Osteocyte (in vitro differentiated cells): ENCODE data around the gene CDH4. TPM values are rescaled to one million over a fixed set of nuclear protein-coding genes. Genes with fewer than 3 reads are reported as not detected.

Source experiments
- DNase-seq: peaks from one replicate; pipeline ENCODE4 v3.0.0; 2021; ENCODE audit warnings: mixed read lengths; ENCODE audit not compliant: unreplicated experiment; ENCODE audit errors: extremely low spot score
- H3K27ac Mint-ChIP-seq: one replicate; pipeline ENCODE4 v1.8.0; 2021; ENCODE audit warnings: mild to moderate bottlenecking, mixed read lengths; ENCODE audit not compliant: unreplicated experiment
- H3K27me3 Mint-ChIP-seq: one replicate; pipeline ENCODE4 v1.8.0; 2021; ENCODE audit warnings: mixed read lengths; ENCODE audit not compliant: unreplicated experiment
- H3K36me3 Mint-ChIP-seq: one replicate; pipeline ENCODE4 v1.8.0; 2021; ENCODE audit warnings: mixed read lengths; ENCODE audit not compliant: unreplicated experiment
- H3K4me1 Mint-ChIP-seq: one replicate; pipeline ENCODE4 v1.8.0; 2021; ENCODE audit warnings: mixed read lengths; ENCODE audit not compliant: unreplicated experiment
- H3K4me3 Mint-ChIP-seq: one replicate; pipeline ENCODE4 v1.8.0; 2021; ENCODE audit warnings: mild to moderate bottlenecking, moderate library complexity, mixed read lengths; ENCODE audit not compliant: unreplicated experiment
- H3K9me3 Mint-ChIP-seq: one replicate; pipeline ENCODE4 v1.8.0; 2021; ENCODE audit warnings: mixed read lengths; ENCODE audit not compliant: unreplicated experiment
- CTCF ChIP-seq: fragments of 200-600 bp; sonication (generic); IDR thresholded peaks from 2 replicates; pipeline ENCODE4 v1.5.0; 2021; ENCODE audit warnings: antibody characterized with exemption, mild to moderate bottlenecking, moderate library complexity
- total RNA-seq: library from RNA; stranded (reverse); gene quantifications from 2 replicates; pipeline ENCODE4 v1.2.1, GENCODE V29; 2021

CDH4 gene
- total RNA-seq, 1 donor from 2014 or later = 1.3 TPM

DNA sequence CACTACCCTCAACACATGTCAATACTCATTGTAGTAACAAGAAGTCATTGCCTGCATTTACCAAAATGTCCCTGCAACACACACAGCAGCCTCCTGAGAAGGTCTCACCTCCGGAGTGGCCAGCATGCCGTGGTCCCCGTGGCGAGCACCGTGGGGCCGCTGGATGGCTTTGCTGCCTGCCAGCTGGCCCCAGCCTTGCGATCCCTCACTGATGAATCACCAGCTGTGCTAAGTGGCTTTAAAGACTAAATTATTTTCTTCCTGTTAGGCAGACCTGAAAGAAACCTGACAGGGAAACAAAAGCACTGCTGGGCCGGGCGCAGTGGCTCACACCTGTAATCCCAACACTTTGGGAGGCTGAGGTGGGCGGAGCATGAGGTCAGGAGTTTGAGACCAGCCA lies 306.7 kb downstream of the CDH4 start:
- H3K27me3 Mint-ChIP-seq = no peaks in the 10 kb centered on the region
- no peaks in the 10 kb centered on the region for H3K36me3 Mint-ChIP-seq
- no peak for TF ChIP-seq CTCF
- H3K9me3 Mint-ChIP-seq = no peaks in the 10 kb centered on the region
- no peak overlapping the region for H3K27ac Mint-ChIP-seq
- no peak for DNase-seq
- peaks cover 10% of the 10 kb centered on the region for H3K4me1 Mint-ChIP-seq
- no peak overlapping the region for H3K4me3 Mint-ChIP-seq

DNA sequence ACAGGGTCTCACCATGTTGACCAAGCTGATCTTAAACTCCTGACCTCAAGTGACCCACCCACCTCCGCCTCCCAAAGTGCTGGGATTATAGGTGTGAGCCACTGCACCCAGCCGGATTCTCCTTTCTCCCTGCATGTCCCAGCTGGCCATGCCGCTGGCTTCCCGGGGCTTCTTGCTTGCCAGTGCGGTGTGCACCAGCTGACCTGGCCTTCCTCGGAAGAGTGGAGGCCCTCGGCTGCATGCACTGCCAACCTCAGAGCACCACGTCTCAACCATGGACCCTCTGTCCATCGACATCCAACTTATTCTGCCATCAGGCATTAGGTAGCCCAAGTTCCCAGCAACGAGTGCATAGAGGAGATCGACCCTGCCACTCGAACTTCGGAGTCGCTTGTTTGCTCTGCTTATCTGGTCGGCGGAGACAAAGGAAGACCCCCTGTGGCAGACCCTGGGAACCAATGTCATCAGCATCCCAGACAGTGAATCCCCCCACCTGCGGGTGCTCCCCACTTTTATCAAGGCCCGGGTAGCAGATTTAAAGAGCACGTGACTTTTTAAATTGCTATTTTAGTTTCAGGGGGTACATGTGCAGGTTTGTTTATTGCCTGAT lies 307.8 kb downstream of the CDH4 start:
- Mint-ChIP-seq H3K9me3 (no peaks in the 10 kb centered on the region), H3K27me3 (no peaks in the 10 kb centered on the region), H3K36me3 (no peaks in the 10 kb centered on the region), H3K4me1 (peaks cover 10% of the 10 kb centered on the region), H3K4me3 (no peak overlapping the region), H3K27ac (no peak overlapping the region)
- no peak for TF ChIP-seq CTCF
- DNase-seq = no peak

DNA sequence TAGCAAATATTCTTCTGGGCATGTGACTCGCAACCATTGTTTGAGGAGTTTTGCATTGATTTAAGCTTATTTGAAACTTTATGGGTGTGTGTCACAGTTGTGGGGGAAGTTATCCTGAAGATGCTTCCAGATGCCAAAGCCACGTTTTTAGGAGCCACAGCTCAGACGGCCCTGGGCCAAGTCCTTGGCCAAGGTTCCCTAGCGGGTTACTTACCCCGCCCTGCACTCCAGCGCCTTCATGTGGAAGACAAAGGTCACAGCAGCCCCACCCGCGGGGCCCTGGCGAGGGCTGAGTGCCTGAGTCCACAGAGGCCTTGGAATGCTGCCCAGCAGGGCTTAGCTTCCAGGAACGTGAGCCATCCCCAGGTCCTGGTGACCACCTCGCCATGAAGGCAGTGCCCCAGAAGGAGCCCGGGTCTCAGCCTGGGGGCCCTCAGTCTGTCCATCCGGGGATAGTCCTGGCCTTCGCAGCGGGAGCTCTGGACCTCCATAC lies 308.3 kb downstream of the CDH4 start:
- Mint-ChIP-seq H3K36me3 (no peaks in the 10 kb centered on the region), H3K4me3 (no peak overlapping the region), H3K27ac (no peak overlapping the region), H3K4me1 (peaks cover 8% of the 10 kb centered on the region), H3K9me3 (no peaks in the 10 kb centered on the region), H3K27me3 (no peaks in the 10 kb centered on the region)
- TF ChIP-seq CTCF = no peak
- DNase-seq = no peak

DNA sequence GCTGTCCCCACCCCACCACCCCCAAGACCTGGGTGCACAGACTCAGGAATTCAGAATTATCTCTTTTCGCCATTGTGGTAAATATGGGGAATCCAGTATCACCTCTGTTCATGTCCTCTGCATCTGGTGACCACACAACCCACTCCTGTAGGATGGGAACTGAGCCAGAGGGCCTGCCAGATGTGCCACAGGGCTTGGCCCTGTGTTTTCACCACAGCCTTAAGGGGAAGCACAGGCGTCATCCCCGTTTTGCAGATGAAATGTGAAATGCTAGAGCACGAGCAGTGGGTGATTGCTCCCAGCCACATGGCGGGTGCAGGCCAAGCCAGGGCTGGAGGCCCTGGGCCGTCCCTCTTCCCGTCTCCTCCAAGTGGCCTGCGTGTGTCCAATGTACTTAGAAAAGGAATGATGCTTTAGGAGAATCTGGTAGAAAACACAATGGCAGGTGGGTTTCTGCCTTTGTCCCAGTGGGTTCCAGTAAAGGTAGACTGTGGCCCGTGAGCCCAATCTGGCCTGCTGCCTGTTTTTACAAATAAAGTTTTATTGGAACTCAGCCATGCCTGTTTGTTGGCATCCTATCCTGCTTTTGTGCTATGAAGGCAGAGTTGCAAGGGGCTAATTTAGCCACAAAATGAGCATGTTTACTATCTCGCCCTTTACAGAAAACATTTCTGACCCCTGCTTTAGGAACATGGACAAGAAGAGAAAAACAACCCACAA lies 309.2 kb downstream of the CDH4 start:
- Mint-ChIP-seq H3K9me3 (no peaks in the 10 kb centered on the region), H3K27ac (no peak overlapping the region), H3K27me3 (no peaks in the 10 kb centered on the region), H3K4me1 (peaks cover 2% of the 10 kb centered on the region), H3K36me3 (no peaks in the 10 kb centered on the region), H3K4me3 (no peak overlapping the region)
- DNase-seq = no peak
- no peak for TF ChIP-seq CTCF

DNA sequence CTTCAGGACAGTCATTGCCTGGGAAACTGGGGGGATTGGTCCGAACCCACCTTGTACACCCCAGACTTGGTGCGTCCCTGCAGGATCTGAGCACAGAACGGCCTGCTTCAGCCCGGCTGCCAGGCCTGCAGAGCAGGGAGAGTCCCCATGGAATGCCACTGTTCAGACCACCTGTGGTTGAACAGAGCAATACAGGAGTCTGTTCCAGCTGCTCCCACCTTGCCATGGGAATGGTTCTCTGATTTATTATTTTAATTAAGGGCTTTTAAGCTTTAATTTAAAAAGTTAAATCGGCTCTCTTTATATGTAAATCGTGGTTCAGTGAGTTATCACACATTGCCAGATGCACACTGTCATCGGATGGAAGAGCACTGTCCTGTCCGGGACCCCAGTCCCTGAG lies 310.4 kb downstream of the CDH4 start:
- H3K4me1 Mint-ChIP-seq = no peaks in the 10 kb centered on the region
- H3K9me3 Mint-ChIP-seq = no peaks in the 10 kb centered on the region
- DNase-seq = no peak
- no peaks in the 10 kb centered on the region for H3K27me3 Mint-ChIP-seq
- H3K36me3 Mint-ChIP-seq = no peaks in the 10 kb centered on the region
- no peak overlapping the region for H3K27ac Mint-ChIP-seq
- TF ChIP-seq CTCF = no peak
- H3K4me3 Mint-ChIP-seq = no peak overlapping the region
